Measurements from ENCODE around the gene ANP32E.
"Not testable (repeated sequence)": the region's sequence is repeated elsewhere in the genome, so short reads cannot be mapped to it uniquely, and the experiment has no call there.

ANP32E gene

DNA sequence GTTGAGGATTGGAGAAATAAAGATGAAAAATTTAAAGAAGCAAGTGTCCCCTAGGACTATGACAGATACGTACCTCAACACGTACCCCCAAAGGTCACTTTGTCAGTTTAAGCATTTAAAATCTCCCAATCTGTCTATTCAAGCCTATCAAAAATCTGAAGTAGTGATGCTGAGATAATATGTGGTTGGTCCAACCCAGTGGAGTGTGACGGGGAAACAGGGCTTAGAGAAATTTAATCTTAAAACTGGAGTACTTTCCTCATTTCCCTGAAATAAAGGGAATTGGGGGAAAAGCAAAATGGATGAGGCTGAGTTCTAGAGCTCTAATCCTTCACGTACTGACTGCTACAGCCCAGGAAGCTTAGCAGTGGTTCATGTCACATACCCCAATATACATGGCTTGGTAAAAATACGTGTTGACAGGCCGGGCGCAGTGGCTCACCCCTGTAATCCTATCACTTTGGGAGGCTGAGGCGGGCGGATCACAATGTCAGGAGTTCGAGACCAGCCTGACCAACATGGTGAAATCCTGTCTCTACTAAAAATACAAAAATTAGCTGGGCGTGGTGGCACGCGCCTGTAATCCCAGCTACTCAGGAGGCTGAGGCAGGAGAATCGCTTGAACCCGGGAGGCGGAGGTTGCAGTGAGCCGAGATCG is 21.7 kb downstream of the ANP32E start:
- not testable (repeated sequence) for DNase-seq (ENCODE audit: low read depth, low spot score)

GRCh38 chr1:150213170-150214098 is 22.5 kb downstream of the ANP32E start:
- DNase-seq (ENCODE audit: low read depth, low spot score): peak; percentile 77

DNA sequence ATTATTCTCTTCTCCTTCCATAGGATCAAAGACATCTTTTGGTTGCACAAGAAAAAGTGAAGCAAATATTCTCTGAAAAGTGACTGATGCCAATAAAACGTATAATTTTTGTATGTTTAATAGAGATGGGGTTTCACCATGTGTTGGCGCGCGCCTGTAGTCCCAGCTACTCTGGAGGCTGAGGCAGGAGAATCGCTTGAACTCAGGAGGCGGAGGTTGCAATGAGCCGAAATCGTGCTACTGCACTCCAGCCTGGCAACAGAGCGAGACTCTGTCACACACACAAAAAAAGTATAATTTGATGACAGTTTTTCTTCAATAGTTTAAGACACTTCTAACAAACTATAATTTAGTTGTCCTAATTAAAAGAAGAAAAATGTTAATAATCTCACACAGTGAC is 23.8 kb downstream of the ANP32E start:
- no peak for DNase-seq (ENCODE audit: low read depth, low spot score)

DNA sequence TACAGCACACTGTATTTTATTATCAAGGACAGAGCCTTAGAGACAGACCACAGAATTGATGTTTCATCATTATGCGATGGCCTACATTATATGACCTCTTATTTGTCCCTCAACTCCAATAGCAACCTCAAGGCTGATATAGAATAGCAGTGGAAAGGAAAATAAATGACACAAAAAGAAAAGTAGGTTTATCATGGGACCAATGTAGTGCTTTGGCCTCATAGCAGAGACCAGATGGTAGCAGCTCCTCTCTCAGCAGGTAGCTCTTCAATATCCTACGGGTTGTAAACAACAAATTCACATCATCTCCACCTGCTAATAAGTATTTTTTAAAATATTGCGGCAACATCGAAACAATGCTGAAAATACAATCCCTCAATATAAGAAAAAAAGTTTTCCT is 25.2 kb downstream of the ANP32E start:
- no peak for DNase-seq (ENCODE audit: low read depth, low spot score)

DNA sequence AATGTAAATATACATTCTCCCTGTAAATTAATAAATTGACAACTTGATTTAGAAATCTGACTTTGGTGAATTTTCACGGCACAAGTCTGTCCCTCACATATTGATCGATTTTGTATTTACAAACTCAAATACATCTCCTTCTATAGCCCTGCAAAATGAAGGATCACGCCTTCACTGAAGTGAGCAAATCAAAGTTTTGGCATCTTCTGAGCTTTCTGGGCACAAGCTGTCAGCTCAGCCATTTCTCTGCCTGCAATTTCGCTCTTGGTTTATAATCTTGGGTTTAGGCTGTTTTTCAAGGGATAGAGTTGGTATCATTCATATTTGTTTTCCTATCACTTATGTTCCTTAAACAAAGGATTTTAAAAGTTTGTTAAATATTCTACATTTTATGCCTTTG is 25.8 kb downstream of the ANP32E start:
- DNase-seq (ENCODE audit: low read depth, low spot score): no peak

GRCh38 chr1:150208460-150208859 is 27.5 kb downstream of the ANP32E start:
- not testable (repeated sequence) for DNase-seq (ENCODE audit: low read depth, low spot score)

DNA sequence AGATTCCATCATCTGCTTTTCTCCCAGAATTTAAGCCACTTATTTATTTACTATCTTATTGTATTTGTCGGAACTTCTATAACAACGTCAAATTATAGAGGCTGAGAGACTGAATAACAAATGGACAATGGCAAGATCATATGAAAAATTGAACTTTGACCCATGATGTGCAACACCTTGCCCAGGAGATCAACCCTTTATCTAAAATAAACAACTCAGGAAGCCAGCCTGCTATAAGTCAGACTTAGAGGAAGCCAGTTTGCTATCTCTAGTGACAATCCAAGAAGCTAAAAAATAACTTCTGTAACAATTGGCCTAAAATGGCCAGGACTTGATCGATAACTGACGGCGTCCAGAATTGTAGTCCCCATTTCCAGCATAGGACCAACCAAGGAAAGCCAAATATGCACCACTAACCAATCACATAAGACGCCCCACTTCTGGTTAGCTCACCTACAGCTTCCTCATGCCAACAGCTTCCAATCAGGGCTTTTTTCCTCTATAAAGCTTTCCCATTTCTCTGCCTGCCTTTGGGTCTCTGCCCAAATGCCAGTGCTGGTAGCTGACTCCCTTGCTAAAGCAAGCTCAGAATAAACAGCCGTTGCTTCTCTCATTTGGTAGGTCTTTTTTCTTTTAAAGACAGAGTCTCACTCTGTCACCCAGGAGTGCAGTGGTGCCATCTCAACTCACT is 28.5 kb downstream of the ANP32E start:
- no peak for DNase-seq (ENCODE audit: low read depth, low spot score)

GRCh38 chr1:150196417-150196816 is 39.5 kb downstream of the ANP32E start:
- no peak for DNase-seq (ENCODE audit: low read depth, low spot score)

DNA sequence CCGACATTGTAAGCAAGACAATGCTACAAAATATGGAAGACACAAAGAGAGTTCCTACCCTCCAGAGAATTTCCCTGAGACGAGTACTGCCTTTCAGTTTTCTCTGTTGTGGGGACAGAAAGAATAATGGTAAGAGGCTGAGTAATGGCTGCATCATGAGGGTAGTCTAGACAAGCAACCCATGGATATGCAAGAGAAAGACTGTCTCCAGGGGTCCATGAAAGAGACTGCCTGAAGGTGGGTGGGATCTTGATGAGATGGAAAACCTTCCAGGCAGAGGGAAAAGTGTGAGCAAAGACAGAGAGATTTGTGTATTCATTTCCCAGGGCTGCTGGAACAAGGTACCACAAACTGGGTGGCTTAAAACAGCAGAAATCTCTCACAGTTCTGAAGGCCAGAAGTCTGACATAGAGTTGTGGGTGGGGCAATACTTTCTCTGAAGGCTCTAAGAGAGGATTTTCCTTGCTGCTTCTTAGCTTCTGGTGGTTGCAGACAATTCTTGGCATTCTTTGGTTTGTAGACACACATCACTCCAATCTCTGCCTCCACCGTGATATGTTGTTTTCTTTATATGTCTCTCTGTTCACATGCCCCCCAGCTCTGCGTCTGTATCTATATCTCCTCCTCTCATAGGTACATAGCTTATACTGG is 41.4 kb downstream of the ANP32E start:
- no peak for DNase-seq (ENCODE audit: low read depth, low spot score)

GRCh38 chr1:150192012-150192411 is 43.9 kb downstream of the ANP32E start:
- no peak for DNase-seq (ENCODE audit: low read depth, low spot score)

GRCh38 chr1:150187560-150187931 is 48.4 kb downstream of the ANP32E start:
- DNase-seq (ENCODE audit: low read depth, low spot score): no peak

GRCh38 chr1:150186789-150187559 is 48.9 kb downstream of the ANP32E start:
- no peak for DNase-seq (ENCODE audit: low read depth, low spot score)

- not testable (repeated sequence) for DNase-seq (ENCODE audit: low read depth, low spot score)
Measured at GRCh38 chr1:150186438-150186788, 49.5 kb downstream of the ANP32E start.

- no peak for DNase-seq (ENCODE audit: low read depth, low spot score)
Measured at GRCh38 chr1:150185481-150185880, 50.4 kb downstream of the ANP32E start.

- DNase-seq (ENCODE audit: low read depth, low spot score): no peak
Measured at GRCh38 chr1:150183061-150183460, 52.9 kb downstream of the ANP32E start.

DNA sequence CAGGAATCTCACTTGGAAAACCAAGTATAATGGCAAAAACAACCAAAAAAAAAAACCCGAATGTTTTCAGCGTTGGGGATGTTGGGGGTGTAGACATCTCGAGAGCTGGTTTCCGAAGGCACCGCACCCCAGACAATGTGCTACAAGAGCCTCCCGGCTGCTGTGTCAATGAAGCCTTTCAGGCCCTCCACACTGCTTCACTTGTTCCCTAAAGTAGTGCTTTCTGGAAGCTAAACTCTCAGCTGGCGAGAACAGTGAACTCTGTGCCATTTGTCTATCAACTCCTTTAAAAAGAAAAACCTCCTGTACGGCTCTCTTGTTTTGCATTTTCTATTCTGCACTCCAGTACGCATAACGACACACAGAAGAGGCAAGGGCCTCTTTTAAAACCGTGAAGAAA is 53.7 kb downstream of the ANP32E start:
- no peak for DNase-seq (ENCODE audit: low read depth, low spot score)

- DNase-seq (ENCODE audit: low read depth, low spot score): no peak
Measured at GRCh38 chr1:150180474-150180873, 55.4 kb downstream of the ANP32E start.

DNA sequence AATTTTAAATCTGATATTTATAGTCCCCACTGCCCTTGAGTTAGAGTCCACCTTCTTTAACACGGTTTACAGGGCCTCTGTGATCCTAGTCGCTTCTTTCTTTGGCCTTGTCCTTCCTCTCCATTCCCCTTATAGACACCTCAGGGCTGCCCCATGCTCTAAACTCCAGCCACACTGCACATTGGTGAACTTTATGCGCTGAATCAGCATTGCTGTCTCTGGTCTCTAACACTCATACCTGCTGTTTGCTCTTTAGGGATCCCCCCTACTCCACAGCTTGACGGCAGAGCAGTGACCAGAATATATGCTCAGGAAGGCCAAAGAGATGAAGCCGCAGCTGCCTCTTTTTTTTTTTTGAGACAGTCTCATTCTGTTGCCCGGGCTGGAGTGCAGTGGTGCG is 56.0 kb downstream of the ANP32E start:
- no peak for DNase-seq (ENCODE audit: low read depth, low spot score)

DNA sequence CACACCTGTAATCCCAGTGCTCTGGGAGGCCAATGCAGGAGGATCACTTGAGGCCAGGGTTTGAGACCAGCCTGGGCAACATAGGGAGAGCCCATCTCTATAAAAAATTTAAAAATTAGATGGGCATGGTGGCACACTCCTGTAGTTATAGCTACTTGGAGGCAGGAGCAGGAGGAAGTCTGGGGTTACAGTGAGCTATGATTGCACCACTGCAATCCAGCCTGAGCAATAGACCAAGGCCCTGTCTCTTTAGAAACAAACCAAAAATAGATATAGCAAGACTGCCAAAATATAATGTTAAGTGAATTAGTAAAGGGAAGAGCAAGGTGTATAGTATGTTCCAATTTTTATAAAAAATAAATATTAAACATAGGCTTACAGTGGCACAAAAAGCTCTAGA is 57.4 kb downstream of the ANP32E start:
- DNase-seq (ENCODE audit: low read depth, low spot score): no peak

GRCh38 chr1:150176593-150176992 is 59.3 kb downstream of the ANP32E start:
- DNase-seq (ENCODE audit: low read depth, low spot score): no peak

DNA sequence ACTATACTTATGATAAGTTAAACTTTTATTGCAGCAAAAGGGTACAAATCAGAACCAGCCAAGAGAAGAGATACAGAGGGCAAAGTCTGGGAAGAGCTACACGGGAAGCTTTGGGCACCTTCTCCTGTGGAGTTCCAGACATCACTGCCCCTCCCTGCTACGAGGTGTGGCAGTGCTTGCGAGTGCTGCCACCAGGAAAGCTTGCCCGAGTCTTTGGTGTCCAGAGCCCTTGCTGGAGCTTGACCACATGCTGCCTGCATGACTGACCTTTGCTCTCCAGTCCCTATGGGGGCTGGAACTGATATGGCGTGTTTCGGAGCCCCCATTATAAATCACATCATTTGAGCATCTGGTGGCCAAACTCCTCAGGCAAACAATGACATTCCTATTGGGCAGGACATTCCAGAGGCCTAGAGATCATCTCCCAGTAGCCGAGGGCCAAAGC is 62.7 kb downstream of the ANP32E start:
- no peak for DNase-seq (ENCODE audit: low read depth, low spot score)

Measured in activated naive CD8-positive, alpha-beta T cell treated with anti-CD3 and anti-CD28 coated beads, Interleukin-2, amount 50 U/mL, for 16 hours (primary cell).